GM12878 (cell line): Measurements from ENCODE around the gene DDR2. TPM values are rescaled to one million over a fixed set of nuclear protein-coding genes. Genes with fewer than 3 reads are reported as not detected.

Experiments
- polyA plus RNA-seq, 11 experiments: library from polyadenylated mRNA; depleted of rRNA in 4 of 11; unstranded in 6 of 11; stranded (reverse) in 5 of 11; fragments of >200 nt; fragmentation: Nextera tagmentation in 4 of 11; fragmentation: Illumina TruSeq in 1 of 11; extraction: Ambion mirVana in 4 of 11; extraction: Trizol in 1 of 11; gene quantifications; 1 replicate in 1 of 11; 2 replicates in 10 of 11; pipeline versions ENCODE4 v1.2.1 to v1.2.3, GENCODE V29; 2011 to 2016; ENCODE audit warnings: inconsistent platforms in 2 of 11, missing spikeins in 2 of 11, low read depth in 1 of 11
- total RNA-seq, 4 experiments: library from RNA; depleted of rRNA in 3 of 4; stranded (reverse); fragments of >200 nt in 3 of 4; fragmentation: Illumina TruSeq in 1 of 4; extraction: Trizol in 1 of 4; gene quantifications; 2 replicates each; pipeline versions ENCODE4 v1.2.1 to v1.2.3, GENCODE V29; 2013 to 2021
- TF ChIP-seq, protein P1 (sequence below): fragments of 450-650 bp; formaldehyde crosslinking; IDR thresholded peaks from 2 replicates; pipeline ENCODE4 v1.5.0; 2022; ENCODE audit warnings: mild to moderate bottlenecking, missing genetic modification characterization
- TF ChIP-seq, protein P2 (sequence below): IDR thresholded peaks from 2 replicates; pipeline ENCODE4 v1.6.1; 2012; ENCODE audit warnings: low read length, inconsistent platforms
- TF ChIP-seq, protein P3 (sequence below): IDR thresholded peaks from 2 replicates; pipeline ENCODE4 v1.6.1; 2012; ENCODE audit warnings: mild to moderate bottlenecking, low read depth, low read length

DDR2 gene
- total and polyA plus RNA-seq, 10 of the 15 experiments (the other 5 are each of a cell fraction or from before 2014, with no cell fraction given), result 1.9 to 8.8 (median 5.5) TPM

DNA sequence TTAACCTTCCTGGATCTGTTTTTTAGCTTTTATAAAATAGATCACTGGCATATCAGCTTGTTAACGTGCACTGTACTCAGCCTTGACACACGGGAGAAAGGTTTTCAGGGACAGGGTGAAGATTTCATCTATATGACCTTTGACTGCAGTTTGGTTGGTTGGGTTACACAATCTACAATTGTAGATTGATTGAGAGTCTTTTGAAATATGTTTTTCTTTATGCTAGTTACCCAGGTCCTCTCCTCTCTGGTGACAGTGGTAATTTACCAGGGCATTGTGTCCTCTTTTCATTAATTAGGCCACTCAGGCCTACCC is 48.8 kb downstream of the DDR2 start (continued):
- TF ChIP-seq, protein P1, sequence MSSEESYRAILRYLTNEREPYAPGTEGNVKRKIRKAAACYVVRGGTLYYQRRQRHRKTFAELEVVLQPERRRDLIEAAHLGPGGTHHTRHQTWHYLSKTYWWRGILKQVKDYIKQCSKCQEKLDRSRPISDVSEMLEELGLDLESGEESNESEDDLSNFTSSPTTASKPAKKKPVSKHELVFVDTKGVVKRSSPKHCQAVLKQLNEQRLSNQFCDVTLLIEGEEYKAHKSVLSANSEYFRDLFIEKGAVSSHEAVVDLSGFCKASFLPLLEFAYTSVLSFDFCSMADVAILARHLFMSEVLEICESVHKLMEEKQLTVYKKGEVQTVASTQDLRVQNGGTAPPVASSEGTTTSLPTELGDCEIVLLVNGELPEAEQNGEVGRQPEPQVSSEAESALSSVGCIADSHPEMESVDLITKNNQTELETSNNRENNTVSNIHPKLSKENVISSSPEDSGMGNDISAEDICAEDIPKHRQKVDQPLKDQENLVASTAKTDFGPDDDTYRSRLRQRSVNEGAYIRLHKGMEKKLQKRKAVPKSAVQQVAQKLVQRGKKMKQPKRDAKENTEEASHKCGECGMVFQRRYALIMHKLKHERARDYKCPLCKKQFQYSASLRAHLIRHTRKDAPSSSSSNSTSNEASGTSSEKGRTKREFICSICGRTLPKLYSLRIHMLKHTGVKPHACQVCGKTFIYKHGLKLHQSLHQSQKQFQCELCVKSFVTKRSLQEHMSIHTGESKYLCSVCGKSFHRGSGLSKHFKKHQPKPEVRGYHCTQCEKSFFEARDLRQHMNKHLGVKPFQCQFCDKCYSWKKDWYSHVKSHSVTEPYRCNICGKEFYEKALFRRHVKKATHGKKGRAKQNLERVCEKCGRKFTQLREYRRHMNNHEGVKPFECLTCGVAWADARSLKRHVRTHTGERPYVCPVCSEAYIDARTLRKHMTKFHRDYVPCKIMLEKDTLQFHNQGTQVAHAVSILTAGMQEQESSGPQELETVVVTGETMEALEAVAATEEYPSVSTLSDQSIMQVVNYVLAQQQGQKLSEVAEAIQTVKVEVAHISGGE (CRISPR knock-in tag), result no peak
- TF ChIP-seq, protein P2, sequence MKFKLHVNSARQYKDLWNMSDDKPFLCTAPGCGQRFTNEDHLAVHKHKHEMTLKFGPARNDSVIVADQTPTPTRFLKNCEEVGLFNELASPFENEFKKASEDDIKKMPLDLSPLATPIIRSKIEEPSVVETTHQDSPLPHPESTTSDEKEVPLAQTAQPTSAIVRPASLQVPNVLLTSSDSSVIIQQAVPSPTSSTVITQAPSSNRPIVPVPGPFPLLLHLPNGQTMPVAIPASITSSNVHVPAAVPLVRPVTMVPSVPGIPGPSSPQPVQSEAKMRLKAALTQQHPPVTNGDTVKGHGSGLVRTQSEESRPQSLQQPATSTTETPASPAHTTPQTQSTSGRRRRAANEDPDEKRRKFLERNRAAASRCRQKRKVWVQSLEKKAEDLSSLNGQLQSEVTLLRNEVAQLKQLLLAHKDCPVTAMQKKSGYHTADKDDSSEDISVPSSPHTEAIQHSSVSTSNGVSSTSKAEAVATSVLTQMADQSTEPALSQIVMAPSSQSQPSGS, result no peak
- TF ChIP-seq, protein P3, sequence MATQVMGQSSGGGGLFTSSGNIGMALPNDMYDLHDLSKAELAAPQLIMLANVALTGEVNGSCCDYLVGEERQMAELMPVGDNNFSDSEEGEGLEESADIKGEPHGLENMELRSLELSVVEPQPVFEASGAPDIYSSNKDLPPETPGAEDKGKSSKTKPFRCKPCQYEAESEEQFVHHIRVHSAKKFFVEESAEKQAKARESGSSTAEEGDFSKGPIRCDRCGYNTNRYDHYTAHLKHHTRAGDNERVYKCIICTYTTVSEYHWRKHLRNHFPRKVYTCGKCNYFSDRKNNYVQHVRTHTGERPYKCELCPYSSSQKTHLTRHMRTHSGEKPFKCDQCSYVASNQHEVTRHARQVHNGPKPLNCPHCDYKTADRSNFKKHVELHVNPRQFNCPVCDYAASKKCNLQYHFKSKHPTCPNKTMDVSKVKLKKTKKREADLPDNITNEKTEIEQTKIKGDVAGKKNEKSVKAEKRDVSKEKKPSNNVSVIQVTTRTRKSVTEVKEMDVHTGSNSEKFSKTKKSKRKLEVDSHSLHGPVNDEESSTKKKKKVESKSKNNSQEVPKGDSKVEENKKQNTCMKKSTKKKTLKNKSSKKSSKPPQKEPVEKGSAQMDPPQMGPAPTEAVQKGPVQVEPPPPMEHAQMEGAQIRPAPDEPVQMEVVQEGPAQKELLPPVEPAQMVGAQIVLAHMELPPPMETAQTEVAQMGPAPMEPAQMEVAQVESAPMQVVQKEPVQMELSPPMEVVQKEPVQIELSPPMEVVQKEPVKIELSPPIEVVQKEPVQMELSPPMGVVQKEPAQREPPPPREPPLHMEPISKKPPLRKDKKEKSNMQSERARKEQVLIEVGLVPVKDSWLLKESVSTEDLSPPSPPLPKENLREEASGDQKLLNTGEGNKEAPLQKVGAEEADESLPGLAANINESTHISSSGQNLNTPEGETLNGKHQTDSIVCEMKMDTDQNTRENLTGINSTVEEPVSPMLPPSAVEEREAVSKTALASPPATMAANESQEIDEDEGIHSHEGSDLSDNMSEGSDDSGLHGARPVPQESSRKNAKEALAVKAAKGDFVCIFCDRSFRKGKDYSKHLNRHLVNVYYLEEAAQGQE, result no peak
